GM12872 (cell line): ENCODE measurements around the gene SMS.

Source experiments
- CTCF ChIP-seq: IDR thresholded peaks from 3 replicates; pipeline ENCODE4 v1.5.1; 2011; ENCODE audit warnings: low read depth, mild to moderate bottlenecking, low read length, moderate library complexity; ENCODE audit not compliant: insufficient read depth

The SMS gene

GRCh38 chrX:22012051-22012450, 71.5 kb downstream of the SMS start:
- no peak for TF ChIP-seq CTCF

GRCh38 chrX:22012931-22013330, 72.4 kb downstream of the SMS start:
- TF ChIP-seq CTCF, result no peak

- TF ChIP-seq CTCF, result no peak
Observed at GRCh38 chrX:22015139-22015750, 74.7 kb downstream of the SMS start.

- TF ChIP-seq CTCF, result no peak
Observed at GRCh38 chrX:22021751-22022324, 81.3 kb downstream of the SMS start.

- no peak for TF ChIP-seq CTCF
Observed at GRCh38 chrX:22024577-22024976, 84.1 kb downstream of the SMS start.

- no peak for TF ChIP-seq CTCF
Observed at GRCh38 chrX:22025751-22026150, 85.2 kb downstream of the SMS start.

GRCh38 chrX:22026731-22027130, 86.2 kb downstream of the SMS start:
- TF ChIP-seq CTCF, result no peak
